H1 (cell line): ENCODE data around the gene TMEM144. TPM values are rescaled to one million over a fixed set of nuclear protein-coding genes. Genes with fewer than 3 reads are reported as not detected.

Source experiments
- CHD7 ChIP-seq: fragments of 300-600 bp; sonication (generic); IDR thresholded peaks from 2 replicates; pipeline ENCODE4 v1.7.1; 2012; ENCODE audit warnings: low read length, moderate library complexity, mild to moderate bottlenecking, inconsistent platforms; ENCODE audit not compliant: insufficient replicate concordance
- KDM1A ChIP-seq: fragments of 200-600, 300-600 bp; sonication (generic); IDR thresholded peaks from 2 replicates; pipeline ENCODE4 v1.7.1; 2016; ENCODE audit warnings: mild to moderate bottlenecking, low read length, borderline replicate concordance
- KDM4A ChIP-seq: IDR thresholded peaks from one replicate; pipeline ENCODE4 v1.7.1; 2012; ENCODE audit warnings: low read depth, mild to moderate bottlenecking, moderate library complexity, low read length, inconsistent platforms; ENCODE audit not compliant: severe bottlenecking
- polyA plus RNA-seq, 7 experiments: library from polyadenylated mRNA; depleted of rRNA in 3 of 7; stranded (reverse) in 5 of 7; unstranded in 2 of 7; fragments of >200 nt in 5 of 7; fragments of 200-250 nt in 2 of 7; gene quantifications; 1 replicate in 5 of 7; 2 replicates in 1 of 7; 4 replicates in 1 of 7; pipeline versions ENCODE4 v1.2.1 to v1.2.3, GENCODE V29; 2011 to 2013; ENCODE audit warnings: missing spikeins in 2 of 7, mixed read lengths in 2 of 7
- total RNA-seq: library from RNA; stranded (reverse); fragmentation: NEBNext Ultra II Directional; extraction: Animal tissue kit (Norgen Biotek cat#: 25700); gene quantifications from 2 replicates; pipeline ENCODE4 v1.2.1, GENCODE V29; 2021
- TF ChIP-seq, protein P1 (sequence below): IDR thresholded peaks from 2 replicates; pipeline ENCODE4 v1.6.1; 2012; ENCODE audit warnings: inconsistent platforms

TMEM144 gene
- total and polyA plus RNA-seq, 2 of the 8 experiments (the other 6 are each of a cell fraction or from before 2014, with no cell fraction given): 1.9 to 2.6 TPM

DNA sequence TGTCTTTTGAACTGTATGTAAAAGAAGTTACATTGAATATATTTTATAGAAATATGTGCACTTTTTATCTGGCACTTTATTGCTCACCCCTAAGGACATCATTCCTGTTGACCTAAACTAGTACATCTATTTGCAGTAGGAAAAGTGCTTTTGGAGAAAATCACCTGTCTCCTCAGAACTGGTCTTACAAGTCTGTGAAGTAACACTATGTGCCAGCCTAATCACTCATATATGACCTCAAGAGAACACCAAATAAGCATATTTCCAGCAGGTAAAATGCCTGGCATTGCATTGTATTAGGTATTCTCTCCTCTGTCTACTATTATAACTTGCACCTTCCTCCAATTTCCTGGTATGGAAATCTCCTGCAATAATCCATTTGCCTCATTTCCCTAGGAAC is 33.5 kb upstream of the TMEM144 start (continued):
- no peak for TF ChIP-seq KDM1A
- TF ChIP-seq, protein P1, sequence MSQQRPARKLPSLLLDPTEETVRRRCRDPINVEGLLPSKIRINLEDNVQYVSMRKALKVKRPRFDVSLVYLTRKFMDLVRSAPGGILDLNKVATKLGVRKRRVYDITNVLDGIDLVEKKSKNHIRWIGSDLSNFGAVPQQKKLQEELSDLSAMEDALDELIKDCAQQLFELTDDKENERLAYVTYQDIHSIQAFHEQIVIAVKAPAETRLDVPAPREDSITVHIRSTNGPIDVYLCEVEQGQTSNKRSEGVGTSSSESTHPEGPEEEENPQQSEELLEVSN: no peak
- no peak for TF ChIP-seq CHD7
- no peak for TF ChIP-seq KDM4A
